ENCODE measurements around the gene MATN4. TPM values are rescaled to one million over a fixed set of nuclear protein-coding genes. Genes with fewer than 3 reads are reported as not detected.

The MATN4 gene
- total RNA-seq, 1 experiment from 2014 or later = 1.9 TPM

- TF ChIP-seq, protein P1, sequence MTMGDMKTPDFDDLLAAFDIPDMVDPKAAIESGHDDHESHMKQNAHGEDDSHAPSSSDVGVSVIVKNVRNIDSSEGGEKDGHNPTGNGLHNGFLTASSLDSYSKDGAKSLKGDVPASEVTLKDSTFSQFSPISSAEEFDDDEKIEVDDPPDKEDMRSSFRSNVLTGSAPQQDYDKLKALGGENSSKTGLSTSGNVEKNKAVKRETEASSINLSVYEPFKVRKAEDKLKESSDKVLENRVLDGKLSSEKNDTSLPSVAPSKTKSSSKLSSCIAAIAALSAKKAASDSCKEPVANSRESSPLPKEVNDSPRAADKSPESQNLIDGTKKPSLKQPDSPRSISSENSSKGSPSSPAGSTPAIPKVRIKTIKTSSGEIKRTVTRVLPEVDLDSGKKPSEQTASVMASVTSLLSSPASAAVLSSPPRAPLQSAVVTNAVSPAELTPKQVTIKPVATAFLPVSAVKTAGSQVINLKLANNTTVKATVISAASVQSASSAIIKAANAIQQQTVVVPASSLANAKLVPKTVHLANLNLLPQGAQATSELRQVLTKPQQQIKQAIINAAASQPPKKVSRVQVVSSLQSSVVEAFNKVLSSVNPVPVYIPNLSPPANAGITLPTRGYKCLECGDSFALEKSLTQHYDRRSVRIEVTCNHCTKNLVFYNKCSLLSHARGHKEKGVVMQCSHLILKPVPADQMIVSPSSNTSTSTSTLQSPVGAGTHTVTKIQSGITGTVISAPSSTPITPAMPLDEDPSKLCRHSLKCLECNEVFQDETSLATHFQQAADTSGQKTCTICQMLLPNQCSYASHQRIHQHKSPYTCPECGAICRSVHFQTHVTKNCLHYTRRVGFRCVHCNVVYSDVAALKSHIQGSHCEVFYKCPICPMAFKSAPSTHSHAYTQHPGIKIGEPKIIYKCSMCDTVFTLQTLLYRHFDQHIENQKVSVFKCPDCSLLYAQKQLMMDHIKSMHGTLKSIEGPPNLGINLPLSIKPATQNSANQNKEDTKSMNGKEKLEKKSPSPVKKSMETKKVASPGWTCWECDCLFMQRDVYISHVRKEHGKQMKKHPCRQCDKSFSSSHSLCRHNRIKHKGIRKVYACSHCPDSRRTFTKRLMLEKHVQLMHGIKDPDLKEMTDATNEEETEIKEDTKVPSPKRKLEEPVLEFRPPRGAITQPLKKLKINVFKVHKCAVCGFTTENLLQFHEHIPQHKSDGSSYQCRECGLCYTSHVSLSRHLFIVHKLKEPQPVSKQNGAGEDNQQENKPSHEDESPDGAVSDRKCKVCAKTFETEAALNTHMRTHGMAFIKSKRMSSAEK (CRISPR knock-in tag; IDR thresholded peaks at IDR 0.05; ENCODE audit: borderline replicate concordance) = 0 out of 2 replicates have a peak, but pooled peaks have one; percentile 53
- TF ChIP-seq ZBTB21 (CRISPR knock-in tag; IDR thresholded peaks at IDR 0.05; ENCODE audit: borderline replicate concordance) = no peak
- TF ChIP-seq, protein P2, sequence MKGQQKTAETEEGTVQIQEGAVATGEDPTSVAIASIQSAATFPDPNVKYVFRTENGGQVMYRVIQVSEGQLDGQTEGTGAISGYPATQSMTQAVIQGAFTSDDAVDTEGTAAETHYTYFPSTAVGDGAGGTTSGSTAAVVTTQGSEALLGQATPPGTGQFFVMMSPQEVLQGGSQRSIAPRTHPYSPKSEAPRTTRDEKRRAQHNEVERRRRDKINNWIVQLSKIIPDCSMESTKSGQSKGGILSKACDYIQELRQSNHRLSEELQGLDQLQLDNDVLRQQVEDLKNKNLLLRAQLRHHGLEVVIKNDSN (CRISPR knock-in tag; IDR thresholded peaks at IDR 0.05) = peak; percentile 95
Measured at GRCh38 chr20:45340951-45341350, 32.9 kb upstream of the MATN4 start (continued).

DNA sequence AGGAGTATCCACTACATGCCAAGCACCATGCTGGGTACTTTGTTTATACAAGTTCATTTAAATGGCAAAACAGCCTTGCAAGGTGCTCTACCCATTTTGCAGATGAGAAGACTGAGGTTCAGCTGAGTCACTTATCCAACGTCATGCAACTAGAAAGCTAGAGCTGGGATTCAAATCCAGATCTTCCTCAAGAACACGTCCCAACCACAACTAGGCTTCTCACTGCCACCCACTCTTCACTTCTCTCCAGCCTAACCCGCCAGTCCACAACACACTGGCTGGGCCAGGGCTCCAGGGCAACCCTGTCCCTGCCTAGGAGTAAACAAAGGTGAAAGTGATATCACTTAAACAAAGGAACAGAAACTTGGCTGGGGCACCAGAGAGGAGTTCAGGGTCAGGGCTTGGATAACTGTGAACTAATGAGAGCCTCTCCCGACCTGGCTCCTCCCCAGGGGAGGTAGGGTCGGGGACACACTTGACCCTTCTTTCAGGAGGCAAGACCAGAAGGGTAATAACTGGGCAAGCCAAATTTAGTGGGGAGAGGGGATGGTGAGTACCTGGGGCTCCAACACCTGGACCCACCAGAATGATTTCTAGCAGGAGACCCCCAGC lies 32.2 kb upstream of the MATN4 start:
- Mint-ChIP-seq H3K36me3 (peaks cover 10% of the 10 kb centered on the region), H3K4me3 (peak overlapping the region; percentile 65; the same call in 1 of the 2 replicates), H3K27ac (peak overlapping the region; percentile 98), H3K4me1 (peaks cover 95% of the 10 kb centered on the region), H3K9me3 (no peaks in the 10 kb centered on the region), H3K27me3 (ENCODE audit: low read depth) (no peaks in the 10 kb centered on the region)
- DNase-seq (ENCODE audit: low spot score) (no peak), ATAC-seq (no peak)
- ChIA-PET CTCF (interaction anchor here (1.4 to 4.4 kb wide), 5 partner anchors 23 to 97 kb away, joined by 4 to 27 read pairs (median 21); partner anchors contain the start of genes MATN4 and SYS1), POLR2A (no interaction called here)
- peak; percentile 53; the same call in 1 of the 2 replicates for TF ChIP-seq NFE2L1 (CRISPR knock-in tag; IDR thresholded peaks at IDR 0.05)
- no peak for TF ChIP-seq AFF4 (CRISPR knock-in tag; IDR thresholded peaks at IDR 0.05; ENCODE audit: borderline replicate concordance)
- peak; percentile 76; the same call in 1 of the 2 replicates for TF ChIP-seq GTF2I (CRISPR knock-in tag; conservative IDR thresholded peaks at IDR 0.05)

DNA sequence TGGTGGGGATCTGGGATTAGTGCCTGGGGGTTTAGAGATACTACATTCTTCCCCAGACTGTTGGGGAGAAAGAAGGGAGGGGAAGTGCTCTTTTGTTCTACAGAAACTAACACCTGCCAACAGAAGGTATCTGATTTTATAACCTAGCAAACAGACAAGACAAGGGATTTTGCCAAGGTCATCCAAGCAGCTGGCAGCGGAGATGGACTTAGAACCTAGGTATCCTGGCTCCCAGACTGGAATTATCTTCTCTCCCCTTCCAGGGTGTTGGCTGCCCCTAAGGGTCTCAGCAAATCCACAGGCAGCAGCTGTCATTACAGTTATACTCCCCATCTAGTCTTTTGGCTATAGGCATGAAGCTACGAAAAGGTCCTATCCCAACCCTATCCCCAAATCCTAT lies 31.7 kb upstream of the MATN4 start:
- CTCF ChIA-PET = interaction anchor here (0.5 to 3.3 kb wide), 2 partner anchors 24 to 34 kb away, joined by 3 to 21 read pairs; partner anchors contain the start of gene SYS1
- Mint-ChIP-seq H3K4me3 (no peak overlapping the region), H3K27me3 (ENCODE audit: low read depth) (no peaks in the 10 kb centered on the region), H3K4me1 (peaks cover 89% of the 10 kb centered on the region), H3K9me3 (no peaks in the 10 kb centered on the region), H3K27ac (peak overlapping the region; percentile 98), H3K36me3 (peaks cover 10% of the 10 kb centered on the region)
- ATAC-seq (no peak), DNase-seq (ENCODE audit: low spot score) (no peak)
- POLR2A ChIA-PET = no interaction called here
- TF ChIP-seq, protein P3, sequence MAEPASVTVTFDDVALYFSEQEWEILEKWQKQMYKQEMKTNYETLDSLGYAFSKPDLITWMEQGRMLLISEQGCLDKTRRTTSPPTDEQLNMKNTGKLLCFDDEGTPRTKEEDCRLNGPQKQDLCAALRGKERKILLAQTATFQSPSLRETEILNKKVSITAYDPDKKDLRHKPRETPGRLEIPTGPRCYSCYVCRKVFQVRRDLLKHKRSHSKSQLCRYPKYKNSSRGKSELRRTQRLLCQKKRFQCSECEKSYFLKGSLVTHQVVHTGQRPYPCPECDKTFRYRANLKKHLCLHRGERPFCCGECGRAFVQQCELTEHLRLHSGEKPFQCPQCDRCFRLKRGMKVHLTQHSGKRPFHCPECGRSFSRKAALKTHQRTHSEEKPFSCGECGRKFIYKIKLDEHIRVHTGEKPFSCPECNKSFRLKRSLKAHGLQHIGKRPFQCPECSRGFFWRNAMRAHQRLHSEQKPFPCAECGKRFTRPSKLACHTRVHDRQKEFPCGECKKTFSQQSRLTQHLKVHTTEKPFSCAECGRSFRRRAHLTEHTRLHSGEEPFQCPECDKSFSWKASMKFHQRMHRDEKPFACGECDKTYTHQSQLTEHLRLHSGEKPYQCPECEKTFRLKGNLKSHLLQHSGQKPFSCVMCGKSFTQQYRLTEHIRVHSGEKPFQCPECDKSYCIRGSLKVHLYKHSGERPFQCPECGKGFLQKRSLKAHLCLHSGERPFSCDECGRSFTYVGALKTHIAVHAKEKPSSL (CRISPR knock-in tag; conservative IDR thresholded peaks at IDR 0.05) = no peak
- TF ChIP-seq CBFB (CRISPR knock-in tag; IDR thresholded peaks at IDR 0.05; ENCODE audit: low read depth) (no peak), NR2C2 (CRISPR knock-in tag; IDR thresholded peaks at IDR 0.05) (no peak)

Data from WTC11 (cell line).